Fibroblast of the conjunctiva (primary cell): Measurements from ENCODE around the gene ANAPC7.
"Not testable (repeated sequence)": the region's sequence is repeated elsewhere in the genome, so short reads cannot be mapped to it uniquely, and the experiment has no call there.

ENCODE experiments used
- DNase-seq: peaks from one replicate; pipeline ENCODE4 v3.0.0-alpha.2; 2010; ENCODE audit warnings: low read depth

ANAPC7 gene

GRCh38 chr12:110373962-110374611, 29.4 kb downstream of the ANAPC7 start:
- DNase-seq: no peak

DNA sequence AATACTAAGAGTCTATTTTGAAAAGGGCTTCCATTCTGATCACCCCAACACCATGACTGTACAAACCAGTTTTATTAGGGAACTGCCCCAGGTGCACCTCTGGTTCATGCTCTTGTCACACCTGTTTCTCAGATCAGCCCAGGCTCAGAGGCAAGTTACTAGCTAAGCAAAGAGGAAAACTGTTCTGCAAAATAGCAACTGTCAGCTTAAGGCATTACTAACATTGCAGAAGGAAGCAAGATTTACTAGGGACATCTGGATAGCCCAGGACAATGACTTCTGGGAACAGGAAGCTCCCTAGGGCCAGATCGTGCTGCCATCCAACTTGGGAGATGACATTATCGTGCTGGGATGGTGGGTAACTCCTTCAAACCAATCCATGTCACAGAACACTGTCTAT, 30.1 kb downstream of the ANAPC7 start:
- no peak for DNase-seq

GRCh38 chr12:110373025-110373424, 30.5 kb downstream of the ANAPC7 start:
- DNase-seq: no peak

- no peak for DNase-seq
Measured at GRCh38 chr12:110372056-110372425, 31.5 kb downstream of the ANAPC7 start.

GRCh38 chr12:110371408-110372055, 32.0 kb downstream of the ANAPC7 start:
- DNase-seq: no peak

GRCh38 chr12:110370732-110371231, 32.7 kb downstream of the ANAPC7 start:
- no peak for DNase-seq

DNA sequence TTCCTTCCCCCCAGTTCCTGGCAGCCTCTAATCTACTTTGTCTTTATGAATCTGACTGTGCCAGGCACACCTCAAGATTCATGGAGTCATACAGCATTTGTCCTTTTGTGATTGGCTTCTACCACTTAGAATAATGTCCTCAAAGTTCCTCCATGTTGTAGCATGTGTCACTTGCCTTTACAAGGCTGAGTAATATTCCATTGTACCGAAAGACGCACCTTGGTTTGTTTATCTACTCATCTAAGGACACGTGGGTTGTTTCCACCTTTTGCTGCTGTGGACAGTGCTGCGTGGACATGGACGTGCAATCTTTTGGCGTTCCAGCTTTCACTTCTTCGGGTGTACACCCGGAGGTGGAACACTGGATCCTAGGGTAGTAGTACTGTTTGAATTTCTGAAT, 33.5 kb downstream of the ANAPC7 start:
- no peak for DNase-seq

DNA sequence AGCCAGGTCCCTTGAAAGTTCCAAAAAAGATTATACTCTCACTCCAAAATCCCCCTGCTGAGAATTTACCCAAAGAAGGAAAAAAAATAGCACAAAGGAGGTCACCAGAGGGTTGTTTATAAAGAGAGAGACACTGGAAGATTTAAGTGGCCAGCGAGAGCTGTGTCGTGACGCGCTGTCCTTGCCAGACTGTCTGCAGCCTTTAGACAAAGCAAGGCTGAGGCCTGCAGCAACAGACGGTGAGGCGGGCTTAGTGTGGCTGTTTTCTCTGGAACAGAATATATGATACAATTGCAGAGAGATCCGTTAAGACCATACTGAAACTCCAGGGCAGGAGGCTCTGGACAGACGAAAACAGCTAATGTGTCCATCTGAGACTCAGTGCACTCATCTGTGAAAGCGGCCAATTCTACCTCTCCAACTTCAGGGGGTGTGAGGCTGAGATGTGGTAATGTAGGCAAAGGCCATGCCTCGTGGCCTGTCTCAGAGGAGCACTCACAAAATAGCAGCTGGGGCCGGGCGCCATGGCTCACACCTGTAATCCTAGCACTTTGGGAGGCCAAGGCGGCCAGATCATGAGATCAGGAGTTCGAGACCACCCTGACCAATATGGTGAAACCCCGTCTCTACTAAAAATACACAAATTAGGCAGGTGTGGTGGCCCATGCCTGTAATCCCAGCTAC, 36.2 kb downstream of the ANAPC7 start:
- no peak for DNase-seq

DNA sequence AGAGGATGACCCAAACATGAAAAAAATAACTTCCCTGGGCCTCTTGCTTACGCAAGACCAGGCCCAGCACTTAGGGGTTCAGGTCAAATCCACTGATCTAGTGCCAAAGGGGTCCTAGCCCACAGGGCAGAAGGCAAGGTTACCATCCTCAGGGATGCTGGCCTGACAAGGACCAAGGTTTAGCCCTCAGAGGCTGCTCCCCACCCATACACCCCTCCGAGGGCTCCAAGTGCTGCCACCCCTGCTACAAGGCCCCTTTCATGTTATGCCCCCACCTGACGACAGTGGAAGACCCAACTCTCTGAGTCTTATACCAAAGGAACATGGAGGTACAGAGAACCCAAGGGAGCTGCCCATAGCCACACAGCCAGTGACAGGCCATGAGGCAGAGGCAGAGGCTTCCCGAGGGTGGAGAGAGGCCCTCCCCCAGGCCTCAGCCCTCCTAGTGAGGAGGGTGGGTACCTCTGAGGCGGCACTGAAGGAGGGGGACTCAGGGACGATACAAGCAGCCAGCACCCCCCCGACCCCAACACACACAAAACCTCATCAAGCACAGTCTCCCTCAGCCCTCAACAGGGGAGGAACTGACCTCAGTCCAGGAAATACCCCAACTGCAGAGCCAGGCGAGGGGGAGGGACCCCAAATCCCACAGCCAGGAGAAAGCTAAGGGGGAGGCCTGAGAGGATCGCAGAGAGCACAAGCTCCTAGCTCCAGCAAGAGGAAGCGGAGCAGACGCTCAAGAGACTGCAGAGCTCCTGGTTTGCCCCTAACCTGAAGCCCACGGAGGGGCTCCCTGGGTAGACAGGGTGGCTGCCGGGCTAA, 37.0 kb downstream of the ANAPC7 start:
- DNase-seq: no peak

DNA sequence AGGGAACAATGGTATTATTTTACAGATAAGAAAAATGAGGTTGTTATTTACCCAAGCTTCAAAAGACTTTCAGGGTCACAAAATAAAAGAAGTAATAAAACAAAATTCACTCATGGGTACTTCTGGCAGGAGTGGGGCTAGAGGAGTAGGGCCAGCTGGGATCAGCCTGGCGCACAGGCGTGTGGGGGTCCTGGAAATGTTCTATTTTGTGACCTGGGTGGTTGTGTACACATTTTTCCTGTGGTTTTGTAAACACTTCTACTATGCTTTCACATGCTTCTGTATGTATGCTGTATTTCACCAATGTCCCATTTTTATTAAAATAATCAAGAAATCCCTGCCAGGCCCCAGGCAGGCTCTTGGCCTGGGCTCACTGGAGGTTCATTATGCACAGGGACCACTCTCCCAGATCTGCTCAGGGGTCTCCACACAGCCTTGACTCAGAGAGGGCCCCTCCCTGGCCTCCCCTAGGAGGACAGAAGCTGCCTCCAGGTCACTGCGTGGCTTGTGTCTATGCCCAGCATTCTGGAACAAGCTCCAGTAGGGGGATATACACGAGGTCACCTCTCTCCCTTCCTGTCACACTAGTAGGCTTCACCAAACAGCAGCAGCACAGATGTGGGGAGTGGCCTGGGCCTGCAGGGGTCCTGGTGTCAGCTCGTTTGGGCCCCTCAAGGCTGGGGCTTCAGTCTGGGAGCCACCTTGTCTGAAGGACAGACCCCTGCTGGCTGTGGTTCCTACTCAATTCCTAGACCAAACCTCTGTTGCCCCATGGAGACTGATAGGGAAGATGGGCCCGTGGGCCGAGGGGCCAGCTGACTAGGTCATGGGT, 37.8 kb downstream of the ANAPC7 start:
- DNase-seq: no peak

GRCh38 chr12:110361216-110361615, 42.3 kb downstream of the ANAPC7 start:
- no peak for DNase-seq

DNA sequence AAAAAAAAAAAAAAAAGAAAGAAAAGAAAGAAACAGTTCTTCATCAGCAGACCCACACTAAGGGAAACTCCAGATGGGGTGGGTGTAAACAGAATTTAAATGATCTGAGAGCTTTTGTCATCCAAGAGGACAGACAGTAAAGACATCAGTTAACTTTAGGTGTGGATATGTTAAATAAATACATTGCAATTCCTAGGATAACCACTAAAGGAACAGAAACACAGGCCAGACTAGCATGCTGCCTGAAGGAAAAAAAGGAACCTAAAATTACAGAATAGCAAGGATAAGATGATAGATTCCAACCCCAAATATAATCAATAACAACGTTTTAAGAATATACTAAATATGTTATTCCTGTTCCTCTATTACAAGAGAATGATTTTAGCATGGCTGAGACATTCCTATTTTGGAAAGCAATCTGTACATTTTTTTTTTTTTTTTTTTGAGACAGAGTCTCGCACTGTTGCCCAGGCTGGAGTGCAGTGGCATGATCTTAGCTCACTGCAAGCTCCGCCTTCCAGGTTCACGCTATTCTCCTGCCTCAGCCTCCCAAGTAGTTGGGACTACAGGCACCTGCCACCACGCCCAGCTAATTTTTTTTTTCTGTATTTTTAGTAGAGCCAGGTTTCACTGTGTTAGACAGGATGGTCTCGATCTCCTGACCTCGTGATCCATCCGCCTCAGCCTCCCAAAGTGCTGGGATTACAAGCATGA, 45.0 kb downstream of the ANAPC7 start:
- not testable (repeated sequence) for DNase-seq

- DNase-seq: no peak
Measured at GRCh38 chr12:110355073-110355472, 48.4 kb downstream of the ANAPC7 start.

- DNase-seq: no peak
Measured at GRCh38 chr12:110354172-110354780, 49.2 kb downstream of the ANAPC7 start.

DNA sequence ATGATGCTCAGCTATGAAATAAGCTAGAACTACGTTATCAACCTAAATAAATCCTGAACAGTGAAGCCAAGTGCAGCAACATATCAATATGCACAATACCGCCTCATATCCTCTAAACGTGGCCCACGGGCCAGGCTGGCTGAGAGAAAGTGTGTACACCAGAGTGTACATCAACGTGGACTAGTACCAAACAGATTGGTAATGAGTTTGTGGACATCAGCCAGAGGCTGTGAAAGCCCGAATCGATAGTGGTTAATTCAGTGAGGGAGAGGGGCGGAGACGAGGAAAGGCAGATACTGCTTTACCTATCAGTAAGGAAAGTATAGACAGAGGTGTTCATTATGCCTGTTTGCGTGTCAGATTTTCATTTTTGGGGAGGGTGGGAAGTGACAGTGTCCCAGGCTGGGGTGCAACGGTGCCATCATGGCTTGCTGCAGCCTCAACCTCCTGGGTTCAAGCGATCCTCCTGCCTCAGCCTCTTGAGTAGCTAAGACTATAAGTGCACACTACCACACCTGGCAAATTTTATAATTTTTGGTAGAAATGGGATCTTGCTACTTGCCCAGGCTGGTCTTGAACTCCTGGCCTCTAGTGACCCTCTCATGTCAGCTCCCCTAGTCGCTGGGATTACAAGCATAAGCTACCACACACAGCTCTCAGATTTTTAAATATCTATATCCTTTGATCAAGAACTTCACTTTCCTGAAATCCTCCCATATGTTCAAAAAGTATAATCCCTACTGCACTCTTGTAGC, 50.1 kb downstream of the ANAPC7 start:
- no peak for DNase-seq

DNA sequence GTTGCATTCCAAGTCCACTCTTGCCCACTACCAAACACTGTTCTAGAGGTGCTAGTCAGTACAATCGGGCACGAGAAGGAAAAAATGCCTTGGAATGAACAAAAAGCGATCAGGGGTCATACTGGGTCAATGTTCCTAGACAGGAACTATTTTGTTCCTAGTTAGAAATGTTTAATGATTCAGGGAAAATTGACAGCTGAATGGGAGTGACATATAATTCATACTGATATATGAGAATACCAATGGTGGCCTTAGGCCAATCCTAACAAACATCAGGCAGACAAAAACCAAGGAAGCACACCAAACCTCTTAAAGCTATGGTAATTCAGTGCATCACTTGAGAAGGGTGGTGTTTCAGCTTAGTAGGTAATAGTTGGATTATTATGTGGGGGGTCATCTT, 51.1 kb downstream of the ANAPC7 start:
- DNase-seq: no peak

GRCh38 chr12:110351119-110351518, 52.4 kb downstream of the ANAPC7 start:
- no peak for DNase-seq

GRCh38 chr12:110349514-110350151, 53.9 kb downstream of the ANAPC7 start:
- no peak for DNase-seq

GRCh38 chr12:110349096-110349495, 54.4 kb downstream of the ANAPC7 start:
- DNase-seq: no peak
